Ramos (cell line): Measurements from ENCODE around the gene CLTRN.
"Not testable (repeated sequence)": the region's sequence is repeated elsewhere in the genome, so short reads cannot be mapped to it uniquely, and the experiment has no call there.

Experiments used
- in situ Hi-C: fragments of 300-500 bp; cut with MboI; formaldehyde crosslinking; loops from one replicate; pipeline ENCODE4 v1.14.3; 2022; ENCODE audit warnings: low sequenced_read_pairs; ENCODE audit not compliant: unreplicated experiment

Gene CLTRN

DNA sequence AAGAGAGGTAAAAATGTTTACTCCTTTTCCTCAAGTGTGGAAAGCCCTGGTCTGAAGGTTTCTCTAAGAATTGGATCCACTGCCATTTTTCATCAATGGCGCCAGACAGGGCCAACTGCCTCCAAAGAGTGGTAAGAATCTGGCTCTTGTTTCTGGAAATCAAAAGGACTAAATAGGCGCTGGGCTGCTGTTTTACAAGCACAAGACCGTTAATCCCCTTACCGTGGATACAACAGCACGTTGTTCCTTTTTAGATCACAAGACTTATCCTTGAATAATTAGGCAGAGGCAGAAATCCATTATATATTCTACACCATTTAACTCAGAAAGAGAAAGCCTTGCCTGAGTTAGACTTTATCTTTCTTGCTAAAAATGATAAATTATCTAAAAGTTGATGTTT is 10.6 kb downstream of the CLTRN start:
- in situ Hi-C loops: no loop called here

GRCh38 chrX:15647510-15647909 is 17.1 kb downstream of the CLTRN start:
- in situ Hi-C loops: not testable (repeated sequence)

GRCh38 chrX:15646543-15646942 is 18.1 kb downstream of the CLTRN start:
- in situ Hi-C loops: no loop called here

GRCh38 chrX:15646031-15646430 is 18.6 kb downstream of the CLTRN start:
- in situ Hi-C loops: no loop called here

DNA sequence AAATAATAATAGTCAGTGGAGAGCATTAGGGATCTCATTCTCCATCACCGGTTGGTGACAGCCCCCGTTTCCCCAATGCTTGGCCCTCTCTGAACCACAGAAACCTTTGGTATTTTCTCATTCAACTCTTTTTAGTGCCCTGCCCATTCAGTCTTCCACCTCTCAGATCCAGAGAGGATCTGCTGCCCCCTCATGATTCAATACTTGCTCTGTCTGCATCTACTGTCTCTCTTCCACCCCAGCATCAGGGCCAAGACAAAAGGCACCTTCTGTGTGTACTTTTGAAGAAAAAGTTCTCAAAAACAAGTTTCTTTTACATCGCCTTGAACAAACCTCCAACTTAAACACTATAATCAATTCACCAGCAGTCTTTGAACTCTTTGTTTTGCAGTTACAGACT is 19.3 kb downstream of the CLTRN start:
- in situ Hi-C loops: no loop called here

DNA sequence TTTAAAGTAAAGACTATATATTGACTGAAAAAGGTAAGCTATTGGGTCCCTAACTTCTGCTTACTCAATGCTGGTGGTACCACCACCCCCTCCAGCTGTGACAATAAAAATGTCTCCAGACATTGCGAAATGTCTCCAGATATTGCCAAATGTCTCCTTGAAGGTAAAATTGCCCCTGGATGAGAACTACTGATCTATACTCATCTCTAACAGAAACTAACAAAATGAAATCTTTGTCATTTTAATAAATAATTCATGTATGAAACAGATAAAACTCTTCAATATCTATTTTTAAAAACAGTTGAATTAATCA is 20.1 kb downstream of the CLTRN start:
- in situ Hi-C loops: no loop called here

DNA sequence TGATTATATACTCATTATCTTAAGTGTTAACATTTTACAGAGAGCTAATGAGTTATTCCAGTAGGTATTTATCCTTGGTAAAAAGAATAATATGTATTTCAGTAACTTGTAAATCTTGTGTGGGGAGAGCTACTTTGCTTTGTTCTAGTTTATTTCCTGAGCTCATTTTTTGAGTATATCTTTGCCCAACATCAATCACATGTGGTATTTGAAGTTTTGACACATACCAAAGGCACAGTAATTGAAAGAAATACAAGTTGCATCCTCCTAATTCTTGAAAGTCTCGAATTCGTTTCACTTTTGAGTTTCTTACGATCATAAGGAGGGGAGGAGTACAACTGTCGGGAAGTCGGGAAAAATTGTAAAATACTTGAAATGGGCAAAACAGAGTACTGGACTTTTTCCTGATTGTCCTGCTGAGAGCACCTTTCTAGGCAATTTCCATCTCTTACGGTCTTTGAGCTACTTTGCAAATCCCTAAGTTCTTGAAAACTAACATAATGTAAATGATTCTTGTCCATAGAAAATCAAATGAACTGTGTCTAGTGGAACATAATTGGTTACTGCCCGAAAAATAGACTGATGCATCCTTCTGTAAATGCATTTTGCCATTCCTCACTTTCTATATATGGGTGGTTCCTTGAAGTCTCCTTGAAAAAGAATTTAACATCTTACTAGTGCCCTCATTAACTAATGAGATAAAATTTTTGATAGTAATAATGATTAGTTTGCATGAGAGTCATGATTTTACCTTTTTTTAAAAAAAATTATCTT is 20.6 kb downstream of the CLTRN start:
- in situ Hi-C loops: no loop called here

- in situ Hi-C loops: no loop called here
Measured at GRCh38 chrX:15631637-15632036, 33.0 kb downstream of the CLTRN start.

GRCh38 chrX:15623054-15623453 is 41.6 kb downstream of the CLTRN start:
- in situ Hi-C loops: no loop called here

DNA sequence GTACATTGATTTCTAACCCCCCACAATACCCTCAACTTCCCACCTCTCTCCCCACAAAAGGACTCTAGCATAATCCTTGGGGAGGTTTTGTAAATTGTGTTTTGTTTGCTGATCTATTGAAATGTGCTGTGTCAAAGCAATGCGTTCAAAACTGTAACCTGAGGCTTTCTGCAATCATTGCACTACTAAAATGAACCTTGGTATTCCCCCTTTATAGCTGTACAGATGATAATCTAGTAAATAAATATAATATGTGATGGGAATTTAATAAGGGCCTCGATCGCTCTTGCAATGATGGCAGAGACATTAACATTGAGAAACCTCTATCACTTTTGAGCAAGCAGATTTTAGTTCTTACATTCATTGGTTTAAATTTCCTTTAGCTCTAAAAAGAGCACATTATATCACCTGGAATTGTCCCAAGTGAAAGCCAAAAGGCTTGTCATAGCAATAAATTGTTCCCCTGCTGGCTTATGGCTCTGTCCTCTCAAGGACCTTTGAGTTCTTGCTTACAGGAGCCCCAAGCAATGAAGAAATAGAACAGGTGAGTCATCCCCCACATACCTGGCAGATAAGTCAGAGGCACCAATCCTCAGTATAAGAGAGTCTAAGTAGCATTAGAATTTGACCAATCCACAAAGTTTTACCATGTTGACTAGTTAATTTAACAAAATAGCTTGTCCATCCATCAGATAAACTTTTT is 45.4 kb downstream of the CLTRN start:
- in situ Hi-C loops: no loop called here

GRCh38 chrX:15617111-15617510 is 47.5 kb downstream of the CLTRN start:
- in situ Hi-C loops: no loop called here

DNA sequence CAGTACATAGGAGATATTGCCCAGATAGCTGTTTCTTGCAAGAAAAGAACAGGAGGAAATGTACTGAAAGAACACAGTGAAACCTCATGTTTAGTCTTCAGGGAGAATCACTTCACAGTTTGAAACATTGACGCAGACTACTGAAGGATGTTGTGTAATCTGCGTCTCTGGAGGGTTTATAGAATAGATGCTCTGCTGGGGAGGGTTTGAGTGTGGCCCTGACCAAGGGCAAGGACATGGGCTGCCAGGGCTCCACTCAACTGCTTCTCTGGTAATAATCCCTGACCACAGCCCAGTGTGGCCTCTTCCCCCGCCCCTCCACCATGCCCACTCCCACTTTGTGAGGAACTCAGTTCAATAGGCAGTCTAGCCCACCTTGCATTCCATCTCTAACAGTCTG is 48.1 kb downstream of the CLTRN start:
- in situ Hi-C loops: no loop called here

- in situ Hi-C loops: no loop called here
Measured at GRCh38 chrX:15607067-15607466, 57.5 kb downstream of the CLTRN start.

DNA sequence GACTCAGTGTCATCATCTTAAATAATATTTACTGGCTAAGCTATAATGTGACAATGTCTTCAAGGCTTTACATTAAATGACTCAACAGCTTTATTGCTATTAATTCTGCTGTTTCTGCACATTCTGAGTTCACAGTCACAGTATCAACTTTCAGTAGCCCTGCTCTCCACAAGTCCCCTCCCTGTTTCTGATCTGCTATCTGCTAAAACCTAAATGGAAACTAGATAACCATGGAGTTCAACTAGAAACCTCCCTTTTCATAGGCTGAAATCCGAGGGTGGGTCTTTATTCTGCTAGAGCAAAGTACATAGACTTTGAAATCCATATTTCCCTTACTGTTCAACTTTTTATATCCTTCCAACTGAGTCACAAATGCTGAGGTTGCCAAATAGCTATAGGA is 58.5 kb downstream of the CLTRN start:
- in situ Hi-C loops: no loop called here

GRCh38 chrX:15605226-15605625 is 59.4 kb downstream of the CLTRN start:
- in situ Hi-C loops: no loop called here

GRCh38 chrX:15602761-15603160 is 61.8 kb downstream of the CLTRN start:
- in situ Hi-C loops: no loop called here

DNA sequence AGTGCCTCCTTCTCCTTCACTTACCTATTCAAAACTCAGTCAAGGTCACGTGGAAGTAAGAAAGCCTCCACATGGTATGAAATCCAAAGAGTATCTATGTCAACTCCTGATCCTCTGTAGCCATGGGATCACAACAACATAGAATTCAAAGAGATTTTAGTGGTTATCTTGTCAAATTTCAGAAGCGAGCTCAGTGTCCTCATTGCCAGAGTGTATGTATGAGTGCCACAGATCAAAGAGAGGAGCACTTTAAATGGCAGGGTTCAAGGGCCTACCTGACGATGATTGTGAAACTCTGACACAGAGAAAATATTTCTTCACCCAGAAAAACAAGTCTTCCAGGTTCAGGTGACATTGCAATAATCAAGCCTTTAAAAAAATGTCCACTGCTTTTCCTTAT is 62.7 kb downstream of the CLTRN start:
- in situ Hi-C loops: no loop called here

GRCh38 chrX:15600745-15601144 is 63.9 kb downstream of the CLTRN start, which contains the start of gene ACE2:
Gene ACE2 (minus strand): TSS chrX:15600960. CDS start chrX:15600911, 49 bp downstream.
- in situ Hi-C loops: no loop called here

DNA sequence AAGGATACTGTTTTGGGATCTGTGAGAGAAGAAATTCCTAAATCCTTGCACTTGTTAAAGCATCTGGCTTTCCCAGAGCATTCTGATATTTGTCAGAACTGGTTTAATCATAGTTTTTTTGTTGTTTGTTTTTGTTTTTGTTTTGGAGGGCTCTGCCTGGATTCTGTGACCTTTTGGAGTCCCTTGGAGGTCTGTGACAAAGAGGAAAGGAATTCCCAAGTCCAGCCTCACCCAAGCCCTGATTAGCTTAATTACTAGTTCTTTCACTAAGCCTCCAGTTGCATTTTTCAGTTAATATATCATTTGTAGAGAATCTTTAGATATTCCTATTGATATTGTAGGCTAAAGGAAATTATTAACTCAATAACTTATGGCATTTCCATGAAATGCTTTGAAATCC is 64.6 kb downstream of the CLTRN start:
- in situ Hi-C loops: no loop called here

GRCh38 chrX:15599461-15599860 is 65.1 kb downstream of the CLTRN start:
- in situ Hi-C loops: no loop called here

DNA sequence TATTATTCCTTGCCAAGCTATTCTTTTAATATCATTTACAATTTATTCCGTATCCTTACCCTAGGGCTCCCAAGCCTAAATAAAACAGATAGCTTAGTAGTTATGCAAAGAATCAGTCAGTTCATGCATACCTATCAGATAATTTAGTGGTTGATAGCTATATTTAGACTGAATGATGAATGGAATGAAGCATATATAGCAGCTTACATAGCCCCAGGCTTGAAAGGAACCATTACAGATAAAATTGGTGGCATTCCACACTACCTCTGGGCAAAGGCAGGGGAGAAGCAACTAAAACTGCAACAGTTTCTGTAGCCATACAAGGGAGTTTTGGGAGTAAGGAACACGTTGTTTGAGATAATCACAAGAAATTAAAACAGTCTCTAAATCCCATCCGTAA is 66.6 kb downstream of the CLTRN start:
- in situ Hi-C loops: no loop called here

DNA sequence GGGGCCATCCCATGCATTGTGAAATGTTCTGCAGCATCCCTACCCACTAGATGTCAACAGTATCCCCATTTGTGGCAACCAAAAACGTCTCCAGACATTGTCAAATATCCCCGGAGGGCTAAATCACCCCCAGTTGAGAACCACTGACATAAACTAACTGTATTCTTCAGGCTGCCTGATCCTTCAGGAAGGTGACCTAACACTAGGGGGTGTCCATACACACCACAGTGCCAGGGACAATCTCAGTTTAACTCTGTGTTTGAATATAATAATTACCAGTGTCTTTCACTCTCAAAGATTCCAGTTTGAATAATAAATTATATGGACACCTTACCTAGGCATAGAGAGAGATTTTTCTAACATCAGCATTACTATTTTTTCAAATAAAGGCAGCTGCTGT is 70.2 kb downstream of the CLTRN start:
- in situ Hi-C loops: no loop called here
